Liver (tissue), 9 donors: ENCODE data around the gene TMEM51. TPM values are rescaled to one million over a fixed set of nuclear protein-coding genes. Genes with fewer than 3 reads are reported as not detected.

Experiments used
- DNase-seq: peaks from one replicate; pipeline ENCODE4 v3.0.0-alpha.2; 2017; ENCODE audit warnings: low spot score
- H3K27ac ChIP-seq, 2 donors: one replicate each; pipeline ENCODE4 v1.7.0; 2013; ENCODE audit warnings: inconsistent platforms in 2 of 2, low read length in 2 of 2, control low read depth in 1 of 2, low read depth in 1 of 2, mild to moderate bottlenecking in 1 of 2
- H3K27me3 ChIP-seq, 4 donors: one replicate each; pipeline versions ENCODE4 v1.6.1 to v1.7.0; 2013; ENCODE audit warnings: low read length in 3 of 4, inconsistent platforms in 1 of 4, mild to moderate bottlenecking in 1 of 4, moderate library complexity in 1 of 4; ENCODE audit not compliant: control insufficient read depth in 4 of 4, insufficient read depth in 4 of 4
- H3K36me3 ChIP-seq, 4 donors: one replicate each; pipeline versions ENCODE4 v1.6.1 to v1.7.0; 2013; ENCODE audit warnings: low read length in 3 of 4, mild to moderate bottlenecking in 3 of 4, low read depth in 1 of 4, moderate library complexity in 1 of 4; ENCODE audit not compliant: control insufficient read depth in 4 of 4, insufficient read depth in 3 of 4
- H3K4me1 ChIP-seq, 4 donors: one replicate each; pipeline versions ENCODE4 v1.6.1 to v1.7.0; 2013; ENCODE audit warnings: low read length in 3 of 4, mild to moderate bottlenecking in 3 of 4, moderate library complexity in 1 of 4; ENCODE audit not compliant: control insufficient read depth in 4 of 4, insufficient read depth in 4 of 4
- H3K4me3 ChIP-seq, 3 donors: one replicate each; pipeline versions ENCODE4 v1.6.1 to v1.7.0; 2013; ENCODE audit warnings: low read length in 3 of 3, control low read depth in 1 of 3, low read depth in 1 of 3, mild to moderate bottlenecking in 1 of 3
- H3K9ac ChIP-seq, 2 donors: one replicate each; pipeline ENCODE4 v1.7.0; 2013; ENCODE audit warnings: low read length in 2 of 2, mild to moderate bottlenecking in 2 of 2, moderate library complexity in 2 of 2, control low read depth in 1 of 2, low read depth in 1 of 2
- H3K9me3 ChIP-seq, 4 donors: one replicate each; pipeline versions ENCODE4 v1.6.1 to v1.7.0; 2013; ENCODE audit warnings: low read length in 3 of 4; ENCODE audit not compliant: control insufficient read depth in 4 of 4
- ATF3 ChIP-seq: IDR thresholded peaks from 2 replicates; pipeline ENCODE4 v1.6.1; 2016; ENCODE audit warnings: antibody characterized with exemption
- EGR1 ChIP-seq, 2 donors: IDR thresholded peaks; 2 replicates each; pipeline ENCODE4 v1.6.1; 2016 to 2018; ENCODE audit warnings: antibody characterized with exemption in 2 of 2, low read depth in 2 of 2
- FOXA1 ChIP-seq: IDR thresholded peaks from 2 replicates; pipeline ENCODE4 v1.6.1; 2016; ENCODE audit warnings: antibody characterized with exemption
- FOXA2 ChIP-seq: IDR thresholded peaks from 2 replicates; pipeline ENCODE4 v1.6.1; 2016; ENCODE audit warnings: antibody characterized with exemption
- GABPA ChIP-seq, 2 donors: IDR thresholded peaks in 1 of 2; conservative IDR thresholded peaks in 1 of 2; 2 replicates each; pipeline ENCODE4 v1.6.1; 2016; ENCODE audit warnings: antibody characterized with exemption in 2 of 2, mild to moderate bottlenecking in 1 of 2, moderate library complexity in 1 of 2
- HNF4A ChIP-seq, 2 donors: conservative IDR thresholded peaks; 2 replicates each; pipeline ENCODE4 v1.6.1; 2016; ENCODE audit warnings: antibody characterized with exemption in 2 of 2, mild to moderate bottlenecking in 2 of 2
- HNF4G ChIP-seq: IDR thresholded peaks from 2 replicates; pipeline ENCODE4 v1.6.1; 2016; ENCODE audit warnings: antibody characterized with exemption
- JUND ChIP-seq, 2 donors: IDR thresholded peaks; 2 replicates each; pipeline ENCODE4 v1.6.1; 2016; ENCODE audit warnings: antibody characterized with exemption in 2 of 2
- NR2F2 ChIP-seq: IDR thresholded peaks from 2 replicates; pipeline ENCODE4 v1.6.1; 2016; ENCODE audit warnings: antibody characterized with exemption
- RAD21 ChIP-seq, 2 donors: IDR thresholded peaks; 2 replicates each; pipeline ENCODE4 v1.6.1; 2016; ENCODE audit warnings: antibody characterized with exemption in 2 of 2, mild to moderate bottlenecking in 2 of 2
- REST ChIP-seq: IDR thresholded peaks from 2 replicates; pipeline ENCODE4 v1.6.1; 2016; ENCODE audit warnings: antibody characterized with exemption, mild to moderate bottlenecking
- RXRA ChIP-seq, 2 donors: IDR thresholded peaks; 2 replicates each; pipeline ENCODE4 v1.6.1; 2017 to 2018; ENCODE audit warnings: antibody characterized with exemption in 2 of 2, mild to moderate bottlenecking in 1 of 2
- SP1 ChIP-seq: IDR thresholded peaks from 2 replicates; pipeline ENCODE4 v1.6.1; 2018; ENCODE audit warnings: antibody characterized with exemption, mild to moderate bottlenecking
- TAF1 ChIP-seq: conservative IDR thresholded peaks from 2 replicates; pipeline ENCODE4 v1.6.1; 2016; ENCODE audit warnings: antibody characterized with exemption, mild to moderate bottlenecking
- YY1 ChIP-seq: IDR thresholded peaks from 2 replicates; pipeline ENCODE4 v1.6.1; 2016; ENCODE audit warnings: antibody characterized with exemption, mild to moderate bottlenecking
- ZBTB33 ChIP-seq: IDR thresholded peaks from 2 replicates; pipeline ENCODE4 v1.6.1; 2016; ENCODE audit warnings: antibody characterized with exemption
- WGBS: extraction: QIAGEN DNeasy Blood & Tissue Kit; methylation state at CpG from one replicate; pipeline ENCODE4 v1.1.7; 2013; 5-methylcytosine and 5-hydroxymethylcytosine counted together
- polyA plus RNA-seq, 2 donors: library from polyadenylated mRNA; stranded (reverse) in 1 of 2; unstranded in 1 of 2; fragments of 200-250 nt in 1 of 2; fragments of >200 nt in 1 of 2; fragmentation: Nextera tagmentation in 1 of 2; extraction: Ambion mirVana in 1 of 2; gene quantifications; one replicate each; pipeline versions ENCODE4 v1.2.1 to v1.2.3, GENCODE V29; 2013 to 2015
- total RNA-seq, 2 donors: library from RNA; depleted of rRNA; stranded (reverse); fragments of >200 nt; gene quantifications; one replicate each; pipeline ENCODE4 v1.2.3, GENCODE V29; 2014
- donor health status: healthy.
- donor health status: healthy.
- donor health status: healthy.
- donor health status: healthy.
- donor health status: healthy.

Gene TMEM51
- total and polyA plus RNA-seq, 4 donors, result 1.3 to 2.7 (median 1.9) TPM

GRCh38 chr1:15224259-15224869 is 70.8 kb downstream of the TMEM51 start:
- peaks cover 0 to 7% (median 0%) of the 10 kb centered on the region in 4 donors for H3K27me3 ChIP-seq
- H3K4me3 ChIP-seq, result no peak overlapping the region
- no peak overlapping the region for H3K9ac ChIP-seq
- no peak for TF ChIP-seq REST
- no peak for TF ChIP-seq JUND (IDR thresholded peaks at IDR 0.05)
- TF ChIP-seq RAD21 (IDR thresholded peaks at IDR 0.05), result no peak
- TF ChIP-seq ATF3, result no peak
- no peak for TF ChIP-seq RXRA (IDR thresholded peaks at IDR 0.05)
- TF ChIP-seq NR2F2, result no peak
- TF ChIP-seq GABPA (IDR thresholded peaks at IDR 0.05 in 1 of 2, conservative IDR thresholded peaks at IDR 0.05 in 1 of 2), result no peak
- TF ChIP-seq ZBTB33, result no peak
- TF ChIP-seq HNF4G, result no peak
- TF ChIP-seq FOXA1, result no peak
- TF ChIP-seq TAF1, result no peak
- no peak for TF ChIP-seq HNF4A (conservative IDR thresholded peaks at IDR 0.05)
- no peak for DNase-seq
- no peaks in the 10 kb centered on the region for H3K36me3 ChIP-seq
- no peaks in the 10 kb centered on the region for H3K4me1 ChIP-seq
- H3K9me3 ChIP-seq, result no peaks in the 10 kb centered on the region
- WGBS, result 82% methylated on average over 8 of the region's 8 CpGs
- no peak overlapping the region for H3K27ac ChIP-seq

- Histone ChIP-seq H3K9ac (no peak overlapping the region), H3K27ac (no peak overlapping the region)
These were observed 71.4 kb downstream of the TMEM51 start for GRCh38 chr1:15224974-15225373.

More at GRCh38 chr1:15224974-15225373, 71.4 kb downstream of the TMEM51 start:
- 75% methylated on average over 4 of the region's 4 CpGs for WGBS
- no peak for TF ChIP-seq REST
- no peak for TF ChIP-seq EGR1 (IDR thresholded peaks at IDR 0.05; ENCODE audit: low read depth in 2 of 2)
- no peak for TF ChIP-seq HNF4G
- no peak for TF ChIP-seq ATF3
- TF ChIP-seq SP1, result no peak
- no peak for TF ChIP-seq JUND (IDR thresholded peaks at IDR 0.05)
- TF ChIP-seq ZBTB33, result no peak
- no peak for TF ChIP-seq RAD21 (IDR thresholded peaks at IDR 0.05)
- TF ChIP-seq YY1, result no peak
- no peak for TF ChIP-seq FOXA2
- Histone ChIP-seq H3K36me3 (no peaks in the 10 kb centered on the region), H3K27me3 (peaks cover 0 to 7% (median 0%) of the 10 kb centered on the region in 4 donors), H3K4me1 (no peaks in the 10 kb centered on the region), H3K9me3 (no peaks in the 10 kb centered on the region), H3K4me3 (no peak overlapping the region)
- DNase-seq, result no peak
